MM.1S (cell line): ENCODE results near the gene MEGF9.
A peak's percentile ranks its signal among the peaks of the same experiment; 100 is the strongest.

Experiments used
- DNase-seq: peaks from one replicate; pipeline ENCODE4 v3.0.0-alpha.2; 2015
- H2AFZ ChIP-seq: fragments of 300-600 bp; sonication (generic); 2 replicates; pipeline ENCODE4 v1.6.0; 2016; ENCODE audit warnings: antibody characterized with exemption, low read length
- H3F3A ChIP-seq: fragments of 300-600 bp; sonication (generic); 2 replicates; pipeline ENCODE4 v1.6.1; 2016; ENCODE audit warnings: mild to moderate bottlenecking, antibody characterized with exemption, low read length, moderate library complexity, mixed read lengths; ENCODE audit not compliant: insufficient read depth
- H3K27ac ChIP-seq: fragments of 300-600 bp; sonication (generic); 2 replicates; pipeline ENCODE4 v1.5.1; 2016; ENCODE audit warnings: mild to moderate bottlenecking, low read length
- H3K27me3 ChIP-seq: fragments of 300-600 bp; sonication (generic); replicated peaks from 2 replicates; pipeline ENCODE4 v1.6.0; 2016; ENCODE audit warnings: low read length; ENCODE audit not compliant: insufficient read depth
- H3K36me3 ChIP-seq: fragments of 300-600 bp; sonication (generic); replicated peaks from 2 replicates; pipeline ENCODE4 v1.6.1; 2016; ENCODE audit warnings: mild to moderate bottlenecking, low read length, mixed read lengths; ENCODE audit not compliant: insufficient read depth
- H3K4me1 ChIP-seq: fragments of 300-600 bp; sonication (generic); 2 replicates; pipeline ENCODE4 v1.6.1; 2016; ENCODE audit warnings: low read length, mixed read lengths
- H3K4me2 ChIP-seq: fragments of 300-600 bp; sonication (generic); 2 replicates; pipeline ENCODE4 v1.6.0; 2016; ENCODE audit warnings: low read depth, low read length
- H3K4me3 ChIP-seq: fragments of 300-600 bp; sonication (generic); 2 replicates; pipeline ENCODE4 v1.5.1; 2016; ENCODE audit warnings: low read length, mixed read lengths
- H3K79me2 ChIP-seq: fragments of 300-600 bp; sonication (generic); 2 replicates; pipeline ENCODE4 v1.6.1; 2016; ENCODE audit warnings: mixed run types, low read length, mixed read lengths
- H3K9ac ChIP-seq: fragments of 300-600 bp; sonication (generic); 2 replicates; pipeline ENCODE4 v1.6.1; 2016; ENCODE audit warnings: low read length, mixed read lengths
- H3K9me2 ChIP-seq: fragments of 300-600 bp; sonication (generic); replicated peaks from 2 replicates; pipeline ENCODE4 v1.6.1; 2016; ENCODE audit warnings: mild to moderate bottlenecking, low read length, mixed read lengths; ENCODE audit not compliant: insufficient read depth
- H3K9me3 ChIP-seq: fragments of 300-600 bp; sonication (generic); replicated peaks from 2 replicates; pipeline ENCODE4 v1.6.1; 2016; ENCODE audit warnings: mild to moderate bottlenecking, low read length, mixed read lengths; ENCODE audit not compliant: insufficient read depth
- H4K20me1 ChIP-seq: fragments of 300-600 bp; sonication (generic); 2 replicates; pipeline ENCODE4 v1.6.1; 2016; ENCODE audit warnings: mild to moderate bottlenecking, low read length, moderate library complexity, mixed read lengths; ENCODE audit not compliant: insufficient read depth
- EZH2 ChIP-seq: fragments of 300-600 bp; sonication (generic); optimal IDR thresholded peaks from 2 replicates; pipeline ENCODE3; 2017; ENCODE audit warnings: low read depth, mild to moderate bottlenecking, antibody characterized with exemption, low read length, mixed read lengths
- EZH2phosphoT487 ChIP-seq: fragments of 300-600 bp; sonication (generic); IDR thresholded peaks from 2 replicates; pipeline ENCODE4 v1.6.1; 2018; ENCODE audit warnings: antibody characterized with exemption, low read length
- TF ChIP-seq, protein P1 (sequence below): fragments of 300-600 bp; sonication (generic); IDR thresholded peaks from 2 replicates; pipeline ENCODE4 v1.5.1; 2016; ENCODE audit warnings: antibody characterized with exemption, low read length, mixed read lengths

Gene MEGF9

GRCh38 chr9:120714088-120714845 is at the start of gene MEGF9:
Gene MEGF9, minus strand, starts transcription at chr9:120714470. Its CDS starts 112 bp downstream, at chr9:120714358.
- H3K79me2 ChIP-seq = peaks cover 29% of the 10 kb centered on the region
- peak within 1 kb of the TSS; percentile 81 for H3K4me2 ChIP-seq
- H3K4me1 ChIP-seq = peaks cover 37% of the 10 kb centered on the region
- TF ChIP-seq, protein P1, sequence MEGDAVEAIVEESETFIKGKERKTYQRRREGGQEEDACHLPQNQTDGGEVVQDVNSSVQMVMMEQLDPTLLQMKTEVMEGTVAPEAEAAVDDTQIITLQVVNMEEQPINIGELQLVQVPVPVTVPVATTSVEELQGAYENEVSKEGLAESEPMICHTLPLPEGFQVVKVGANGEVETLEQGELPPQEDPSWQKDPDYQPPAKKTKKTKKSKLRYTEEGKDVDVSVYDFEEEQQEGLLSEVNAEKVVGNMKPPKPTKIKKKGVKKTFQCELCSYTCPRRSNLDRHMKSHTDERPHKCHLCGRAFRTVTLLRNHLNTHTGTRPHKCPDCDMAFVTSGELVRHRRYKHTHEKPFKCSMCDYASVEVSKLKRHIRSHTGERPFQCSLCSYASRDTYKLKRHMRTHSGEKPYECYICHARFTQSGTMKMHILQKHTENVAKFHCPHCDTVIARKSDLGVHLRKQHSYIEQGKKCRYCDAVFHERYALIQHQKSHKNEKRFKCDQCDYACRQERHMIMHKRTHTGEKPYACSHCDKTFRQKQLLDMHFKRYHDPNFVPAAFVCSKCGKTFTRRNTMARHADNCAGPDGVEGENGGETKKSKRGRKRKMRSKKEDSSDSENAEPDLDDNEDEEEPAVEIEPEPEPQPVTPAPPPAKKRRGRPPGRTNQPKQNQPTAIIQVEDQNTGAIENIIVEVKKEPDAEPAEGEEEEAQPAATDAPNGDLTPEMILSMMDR = no peak
- no peak for TF ChIP-seq EZH2
- H3K9me3 ChIP-seq = no peaks in the 10 kb centered on the region
- H3K9me2 ChIP-seq = no peaks in the 10 kb centered on the region
- peak within 1 kb of the TSS; percentile 85 for H3K4me3 ChIP-seq
- no peaks in the 10 kb centered on the region for H3K36me3 ChIP-seq
- H3K9ac ChIP-seq = peak within 1 kb of the TSS; percentile 70
- H3K27ac ChIP-seq = peak within 1 kb of the TSS; percentile 35; the same call in 1 of the 2 replicates
- H2AFZ ChIP-seq = peak within 1 kb of the TSS; percentile 86
- DNase-seq = peak; percentile 98
- H3K27me3 ChIP-seq = no peaks in the 10 kb centered on the region
- H4K20me1 ChIP-seq = no peaks in the 10 kb centered on the region
- peaks cover 19% of the 10 kb centered on the region for H3F3A ChIP-seq

DNA sequence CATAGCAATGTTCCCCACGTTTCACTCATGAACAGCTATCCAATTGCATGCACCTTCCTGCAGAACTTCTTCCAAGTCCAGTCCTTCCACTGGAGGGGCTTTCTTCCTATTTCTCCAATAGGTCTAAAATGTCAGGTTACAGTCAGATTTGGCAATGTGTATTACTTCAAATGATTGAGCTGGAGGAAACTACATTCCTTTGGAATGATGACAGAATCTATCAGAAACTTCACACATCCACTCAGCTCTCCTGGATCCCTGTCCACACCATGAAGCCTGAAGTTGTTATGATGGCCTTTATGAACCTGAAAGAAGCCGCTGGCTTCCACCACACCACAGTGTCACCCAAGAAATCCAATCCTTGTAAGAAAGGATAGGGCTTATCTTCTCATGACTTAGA is 46.7 kb upstream of the MEGF9 start:
- H3K27ac ChIP-seq = no peak overlapping the region
- H3K9me3 ChIP-seq = no peaks in the 10 kb centered on the region
- TF ChIP-seq EZH2phosphoT487 (no peak), EZH2 (no peak)
- TF ChIP-seq, protein P1 = no peak
- H3K4me1 ChIP-seq = no peaks in the 10 kb centered on the region
- no peak for DNase-seq
- no peaks in the 10 kb centered on the region for H3K9me2 ChIP-seq
- no peaks in the 10 kb centered on the region for H3K36me3 ChIP-seq
- no peak overlapping the region for H3K4me3 ChIP-seq
- no peaks in the 10 kb centered on the region for H3F3A ChIP-seq
- no peak overlapping the region for H3K4me2 ChIP-seq
- no peaks in the 10 kb centered on the region for H3K27me3 ChIP-seq
- H4K20me1 ChIP-seq = no peaks in the 10 kb centered on the region
- H3K79me2 ChIP-seq = no peaks in the 10 kb centered on the region
- H3K9ac ChIP-seq = no peak overlapping the region
- no peak overlapping the region for H2AFZ ChIP-seq

- H3K4me1 ChIP-seq = no peaks in the 10 kb centered on the region
- no peaks in the 10 kb centered on the region for H3K9me2 ChIP-seq
- no peaks in the 10 kb centered on the region for H3F3A ChIP-seq
- H3K27me3 ChIP-seq = no peaks in the 10 kb centered on the region
- H3K9ac ChIP-seq = no peak overlapping the region
- H3K4me2 ChIP-seq = no peak overlapping the region
- H3K9me3 ChIP-seq = no peaks in the 10 kb centered on the region
- no peaks in the 10 kb centered on the region for H3K36me3 ChIP-seq
- no peak overlapping the region for H2AFZ ChIP-seq
- no peaks in the 10 kb centered on the region for H4K20me1 ChIP-seq
- H3K79me2 ChIP-seq = no peaks in the 10 kb centered on the region
- H3K27ac ChIP-seq = no peak overlapping the region
- DNase-seq = no peak
- TF ChIP-seq, protein P1 = no peak
- TF ChIP-seq EZH2 (no peak), EZH2phosphoT487 (no peak)
- H3K4me3 ChIP-seq = no peak overlapping the region
Measured at GRCh38 chr9:120759755-120760400, 45.6 kb upstream of the MEGF9 start.
